ENCODE results near the gene SRI.

Gene SRI

GRCh38 chr7:88224601-88225275 is 4.9 kb upstream of the SRI start:
- no peak for DNase-seq

GRCh38 chr7:88223265-88223664 is 3.4 kb upstream of the SRI start:
- no peak for DNase-seq

GRCh38 chr7:88218836-88219605 is 817 bp downstream of the SRI start:
- peak; percentile 80 for DNase-seq

GRCh38 chr7:88218429-88218745 is 1.5 kb downstream of the SRI start:
- DNase-seq: no peak

GRCh38 chr7:88217675-88218428 is 2.0 kb downstream of the SRI start:
- DNase-seq: no peak

- DNase-seq: no peak
Observed at GRCh38 chr7:88216276-88216675, 3.6 kb downstream of the SRI start.

GRCh38 chr7:88215295-88215694 is 4.5 kb downstream of the SRI start:
- no peak for DNase-seq

GRCh38 chr7:88214456-88214855 is 5.4 kb downstream of the SRI start:
- DNase-seq: no peak

- DNase-seq: no peak
Observed at GRCh38 chr7:88212918-88213317, 6.9 kb downstream of the SRI start.

GRCh38 chr7:88208521-88208920 is 11.3 kb downstream of the SRI start:
- DNase-seq: no peak

GRCh38 chr7:88206254-88206653 is 13.6 kb downstream of the SRI start:
- no peak for DNase-seq

- no peak for DNase-seq
Observed at GRCh38 chr7:88205179-88205578, 14.7 kb downstream of the SRI start.

- no peak for DNase-seq
Observed at GRCh38 chr7:88204525-88205110, 15.2 kb downstream of the SRI start.

GRCh38 chr7:88203401-88203800 is 16.4 kb downstream of the SRI start:
- no peak for DNase-seq

- DNase-seq: no peak
Observed at GRCh38 chr7:88202799-88203198, 17.0 kb downstream of the SRI start.

GRCh38 chr7:88202278-88202677 is 17.6 kb downstream of the SRI start:
- DNase-seq: no peak

- no peak for DNase-seq
Observed at GRCh38 chr7:88201305-88201704, 18.5 kb downstream of the SRI start.

- peak; percentile 37 for DNase-seq
Observed at GRCh38 chr7:88200789-88201188, 19.0 kb downstream of the SRI start.

- peak; percentile 28 for DNase-seq
Observed at GRCh38 chr7:88200261-88200660, 19.6 kb downstream of the SRI start.

GRCh38 chr7:88191911-88192310 is 27.9 kb downstream of the SRI start:
- no peak for DNase-seq

- no peak for DNase-seq
Observed at GRCh38 chr7:88185650-88186049, 34.2 kb downstream of the SRI start.

GRCh38 chr7:88184848-88185304 is 35.0 kb downstream of the SRI start:
- DNase-seq: no peak

- no peak for DNase-seq
Observed at GRCh38 chr7:88183051-88183450, 36.8 kb downstream of the SRI start.

- no peak for DNase-seq
Observed at GRCh38 chr7:88176190-88176589, 43.6 kb downstream of the SRI start.

Data from right hindlimb (tissue), 1 donor.